B cell (primary cell): ENCODE measurements around the gene PRKAB1. TPM values are rescaled to one million over a fixed set of nuclear protein-coding genes. Genes with fewer than 3 reads are reported as not detected.

Experiments used
- ATAC-seq: fragments of 200-7000 bp; cut with Tn5 transposase; one replicate; pipeline ENCODE4 v1.10.0; 2021; ENCODE audit warnings: low read depth, mild to moderate bottlenecking, moderate number of reproducible peaks, moderate library complexity
- CTCF ChIA-PET: fragments of 350-600 bp; sonication (Branson Sonifier 250); formaldehyde crosslinking; loops from one replicate; lab custom pipeline; 2021; ENCODE audit warnings: antibody characterized with exemption, inconsistent platforms; lab: Charles Lee
- POLR2A ChIA-PET: fragments of 350-600 bp; sonication (Branson Sonifier 250); formaldehyde crosslinking; loops from one replicate; lab custom pipeline; 2021; ENCODE audit warnings: antibody characterized with exemption; lab: Charles Lee
- DNase-seq: peaks from one replicate; pipeline ENCODE4 v3.0.0; 2013
- H2AFZ ChIP-seq: 2 replicates; pipeline ENCODE4 v1.6.1; 2012; ENCODE audit warnings: mild to moderate bottlenecking, low read depth, low read length; ENCODE audit not compliant: insufficient read depth, poor library complexity, severe bottlenecking
- H3K27ac ChIP-seq, 2 donors: 1 replicate in 1 of 2; 2 replicates in 1 of 2; pipeline ENCODE4 v1.5.1; 2012 to 2013; ENCODE audit warnings: low read length in 2 of 2, mild to moderate bottlenecking in 2 of 2, moderate library complexity in 1 of 2
- H3K27me3 ChIP-seq, 4 experiments: fragments of 200-600 bp in 1 of 4; sonication (generic) in 1 of 4; replicated peaks in 1 of 4; 1 replicate in 2 of 4; 2 replicates in 2 of 4; pipeline versions ENCODE4 v1.6.1 to v1.7.0; 2013 to 2016; ENCODE audit warnings: low read length in 3 of 4, mild to moderate bottlenecking in 2 of 4, mixed read lengths in 1 of 4, moderate library complexity in 1 of 4; ENCODE audit not compliant: insufficient read depth in 4 of 4, control insufficient read depth in 3 of 4; ENCODE audit errors: control extremely low read depth in 1 of 4
- H3K36me3 ChIP-seq, 2 experiments: replicated peaks in 1 of 2; 1 replicate in 1 of 2; 2 replicates in 1 of 2; pipeline versions ENCODE4 v1.6.1 to v1.7.1; 2013; ENCODE audit warnings: low read length in 1 of 2; ENCODE audit not compliant: insufficient read depth in 2 of 2, control insufficient read depth in 1 of 2; ENCODE audit errors: control extremely low read depth in 1 of 2, extremely low read depth in 1 of 2
- H3K4me1 ChIP-seq, 2 donors: fragments of 200-600 bp in 1 of 2; sonication (generic) in 1 of 2; 1 replicate in 1 of 2; 2 replicates in 1 of 2; pipeline versions ENCODE4 v1.5.1 to v1.6.1; 2013 to 2017; ENCODE audit warnings: low read length in 2 of 2; ENCODE audit not compliant: control insufficient read depth in 2 of 2, insufficient read depth in 2 of 2
- H3K4me2 ChIP-seq: replicated peaks from 2 replicates; pipeline ENCODE3; 2012; ENCODE audit warnings: mild to moderate bottlenecking, low read depth, low read length; ENCODE audit not compliant: poor library complexity, severe bottlenecking
- H3K4me3 ChIP-seq, 5 experiments: fragments of 200-600 bp in 1 of 5; sonication (generic) in 1 of 5; 1 replicate in 3 of 5; 2 replicates in 2 of 5; pipeline versions ENCODE4 v1.5.1 to v1.7.0; 2011 to 2016; ENCODE audit warnings: low read length in 4 of 5, mild to moderate bottlenecking in 4 of 5, low read depth in 2 of 5, control low read depth in 1 of 5, moderate library complexity in 1 of 5; ENCODE audit not compliant: insufficient read depth in 1 of 5; ENCODE audit errors: control extremely low read depth in 1 of 5, extremely low read depth in 1 of 5
- H3K79me2 ChIP-seq: fragments of 200-600 bp; sonication (generic); one replicate; pipeline ENCODE4 v1.6.0; 2016; ENCODE audit warnings: low read length; ENCODE audit not compliant: control insufficient read depth, insufficient read depth
- H3K9ac ChIP-seq: fragments of 200-600 bp; sonication (generic); 2 replicates; pipeline ENCODE4 v1.6.1; 2017; ENCODE audit warnings: mild to moderate bottlenecking, low read length, moderate library complexity
- H3K9me3 ChIP-seq, 3 donors: one replicate each; pipeline versions ENCODE4 v1.6.1 to v1.7.1; 2013; ENCODE audit warnings: low read length in 2 of 3; ENCODE audit not compliant: control insufficient read depth in 2 of 3, insufficient read depth in 1 of 3; ENCODE audit errors: control extremely low read depth in 1 of 3
- H4K20me1 ChIP-seq: 2 replicates; pipeline ENCODE4 v1.6.0; 2012; ENCODE audit warnings: mild to moderate bottlenecking, low read length; ENCODE audit not compliant: insufficient read depth, control insufficient read depth, poor library complexity, severe bottlenecking
- H3K27ac Mint-ChIP-seq: one replicate; pipeline ENCODE4 v1.8.0; 2021; ENCODE audit warnings: mixed read lengths
- H3K27me3 Mint-ChIP-seq: one replicate; pipeline ENCODE4 v1.8.0; 2021; ENCODE audit warnings: mixed read lengths
- H3K4me1 Mint-ChIP-seq: one replicate; pipeline ENCODE4 v1.8.0; 2021; ENCODE audit warnings: mixed read lengths
- H3K4me3 Mint-ChIP-seq: one replicate; pipeline ENCODE4 v1.8.0; 2021; ENCODE audit warnings: mixed read lengths
- H3K9me3 Mint-ChIP-seq: one replicate; pipeline ENCODE4 v1.8.0; 2022; ENCODE audit warnings: mixed read lengths; ENCODE audit not compliant: insufficient read depth
- EZH2 ChIP-seq: IDR thresholded peaks from 2 replicates; pipeline ENCODE4 v1.6.1; 2012; ENCODE audit warnings: borderline replicate concordance, low read depth, mild to moderate bottlenecking, moderate library complexity, low read length; ENCODE audit not compliant: insufficient read depth, poor library complexity, severe bottlenecking
- WGBS: methylation state at CpG from one replicate; pipeline ENCODE4 v1.1.5; 2013; ENCODE audit warnings: missing lambda C conversion rate; ENCODE audit not compliant: insufficient coverage; 5-methylcytosine and 5-hydroxymethylcytosine counted together
- intact Hi-C: fragments of 100-400 bp; cut with micrococcal nuclease; formaldehyde crosslinking; loops from one replicate; pipeline ENCODE4 v1.10.0; 2022
- polyA plus RNA-seq: library from polyadenylated mRNA; depleted of rRNA; stranded (reverse); fragments of >200 nt; gene quantifications from 2 replicates; pipeline ENCODE4 v1.2.3, GENCODE V29; 2012
- total RNA-seq, 2 donors: library from RNA; stranded (reverse); fragments of 120-200 nt in 1 of 2; gene quantifications; 1 replicate in 1 of 2; 2 replicates in 1 of 2; pipeline versions ENCODE4 v1.2.3 to v1.2.4, GENCODE V29; 2013 to 2022
- TF ChIP-seq, protein P1 (sequence below): fragments of 200-600 bp; IDR thresholded peaks from one replicate; pipeline ENCODE4 v1.8.0; 2022; ENCODE audit warnings: antibody characterized with exemption, mild to moderate bottlenecking

The PRKAB1 gene
- total and polyA plus RNA-seq, 2 donors (not counting 1 experiment from before 2014, with no cell fraction given), result 36.4 to 56.4 TPM

DNA sequence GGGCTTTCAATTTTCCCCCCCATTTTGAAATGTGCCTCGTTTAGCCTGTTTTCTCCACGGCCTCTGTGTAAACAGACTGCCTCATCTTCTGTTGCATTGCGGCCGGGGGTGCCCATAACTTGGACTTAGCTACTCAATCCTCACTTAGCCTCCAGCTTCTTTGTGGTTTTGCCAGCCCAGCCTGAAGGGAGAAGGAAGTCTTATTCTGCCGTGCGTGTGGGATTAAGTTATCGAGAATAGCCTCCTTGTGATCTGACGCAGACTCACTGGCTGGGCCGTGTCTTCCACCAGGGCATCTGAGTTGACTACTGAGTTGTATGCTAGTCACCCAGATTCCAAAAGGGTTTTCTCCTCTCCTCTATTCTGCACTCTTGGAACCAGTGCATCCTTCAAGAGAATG, 8.1 kb downstream of the PRKAB1 start:
- ChIA-PET CTCF (interaction anchor here (0.8 to 1.4 kb wide), 3 partner anchors 9 to 18 kb away, joined by 3 to 4 read pairs (median 3); partner anchors contain the start of gene PRKAB1), POLR2A (no interaction called here)
- TF ChIP-seq EZH2, result no peak
- TF ChIP-seq, protein P1, sequence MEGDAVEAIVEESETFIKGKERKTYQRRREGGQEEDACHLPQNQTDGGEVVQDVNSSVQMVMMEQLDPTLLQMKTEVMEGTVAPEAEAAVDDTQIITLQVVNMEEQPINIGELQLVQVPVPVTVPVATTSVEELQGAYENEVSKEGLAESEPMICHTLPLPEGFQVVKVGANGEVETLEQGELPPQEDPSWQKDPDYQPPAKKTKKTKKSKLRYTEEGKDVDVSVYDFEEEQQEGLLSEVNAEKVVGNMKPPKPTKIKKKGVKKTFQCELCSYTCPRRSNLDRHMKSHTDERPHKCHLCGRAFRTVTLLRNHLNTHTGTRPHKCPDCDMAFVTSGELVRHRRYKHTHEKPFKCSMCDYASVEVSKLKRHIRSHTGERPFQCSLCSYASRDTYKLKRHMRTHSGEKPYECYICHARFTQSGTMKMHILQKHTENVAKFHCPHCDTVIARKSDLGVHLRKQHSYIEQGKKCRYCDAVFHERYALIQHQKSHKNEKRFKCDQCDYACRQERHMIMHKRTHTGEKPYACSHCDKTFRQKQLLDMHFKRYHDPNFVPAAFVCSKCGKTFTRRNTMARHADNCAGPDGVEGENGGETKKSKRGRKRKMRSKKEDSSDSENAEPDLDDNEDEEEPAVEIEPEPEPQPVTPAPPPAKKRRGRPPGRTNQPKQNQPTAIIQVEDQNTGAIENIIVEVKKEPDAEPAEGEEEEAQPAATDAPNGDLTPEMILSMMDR, result no peak

DNA sequence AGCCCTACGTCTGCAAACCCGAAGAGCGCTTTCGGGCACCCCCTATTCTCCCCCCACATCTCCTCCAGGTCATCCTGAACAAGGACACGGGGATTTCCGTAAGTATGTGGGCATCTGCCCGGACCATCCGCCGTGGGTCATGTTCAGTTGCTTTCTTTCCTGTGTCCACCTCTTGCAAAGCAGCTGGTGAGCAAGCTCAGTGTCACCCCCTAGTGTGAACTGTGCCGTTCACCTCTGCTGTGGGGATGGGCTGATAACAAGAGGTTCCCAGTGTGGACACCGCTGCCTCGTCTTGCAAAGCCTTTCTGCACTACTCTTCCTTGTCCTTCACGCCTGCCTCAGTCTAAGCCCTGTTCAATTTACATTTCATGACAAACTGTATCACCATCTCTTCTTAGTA, 8.6 kb downstream of the PRKAB1 start:
- H3K4me1 Mint-ChIP-seq, result peaks cover 25% of the 10 kb centered on the region
- Histone ChIP-seq H3K4me3 (no peak overlapping the region), H3K9me3 (no peaks in the 10 kb centered on the region), H3K9ac (no peak overlapping the region), H3K79me2 (no peaks in the 10 kb centered on the region), H2AFZ (no peak overlapping the region), H3K27ac (no peak overlapping the region), H3K4me2 (no peak overlapping the region), H3K36me3 (peaks cover 11 to 98% of the 10 kb centered on the region in 2 experiments), H3K27me3 (no peaks in the 10 kb centered on the region), H4K20me1 (no peaks in the 10 kb centered on the region), H3K4me1 (peaks cover 2 to 5% of the 10 kb centered on the region in 2 donors)
- ATAC-seq, result no peak
- no peak for DNase-seq
- 96% methylated on average over 12 of the region's 13 CpGs for WGBS
- POLR2A ChIA-PET, result interaction anchor here (1.3 kb wide), 1 partner anchor 8 kb away, joined by 4 read pairs; the partner anchor contains the start of gene PRKAB1
- H3K27ac Mint-ChIP-seq, result no peak overlapping the region
- no peaks in the 10 kb centered on the region for H3K9me3 Mint-ChIP-seq
- intact Hi-C loops, result no loop called here
- no peak overlapping the region for H3K4me3 Mint-ChIP-seq
- no peaks in the 10 kb centered on the region for H3K27me3 Mint-ChIP-seq
- TF ChIP-seq EZH2, result no peak
- TF ChIP-seq, protein P1, result no peak
- CTCF ChIA-PET, result interaction anchor here (1.0 to 1.4 kb wide), 2 partner anchors 9 to 12 kb away, joined by 3 to 4 read pairs; partner anchors contain the start of gene PRKAB1

More for the DNA sequence above, 8.1 kb downstream of the PRKAB1 start:
- H3K27ac Mint-ChIP-seq, result no peak overlapping the region
- Histone ChIP-seq H3K27ac (no peak overlapping the region), H3K36me3 (peaks cover 14 to 98% of the 10 kb centered on the region in 2 experiments), H2AFZ (no peak overlapping the region), H3K27me3 (no peaks in the 10 kb centered on the region), H3K4me2 (no peak overlapping the region), H3K9me3 (no peaks in the 10 kb centered on the region), H3K4me3 (no peak overlapping the region), H3K9ac (no peak overlapping the region), H4K20me1 (no peaks in the 10 kb centered on the region), H3K79me2 (no peaks in the 10 kb centered on the region), H3K4me1 (no peaks in the 10 kb centered on the region)
- no peak for ATAC-seq
- no peaks in the 10 kb centered on the region for H3K9me3 Mint-ChIP-seq
- intact Hi-C loops, result no loop called here
- H3K27me3 Mint-ChIP-seq, result no peaks in the 10 kb centered on the region
- H3K4me3 Mint-ChIP-seq, result no peak overlapping the region
- no peak for DNase-seq
- peaks cover 25% of the 10 kb centered on the region for H3K4me1 Mint-ChIP-seq
- WGBS, result 96% methylated on average over 4 of the region's 9 CpGs
